A549 (cell line): ENCODE measurements around the gene RGS6.

Experiments
- ATOH8 ChIP-seq: fragments of 250-450 bp; sonication (Bioruptor Pico); IDR thresholded peaks from 2 replicates; pipeline ENCODE4 v1.5.0; 2020; ENCODE audit warnings: low read depth, mild to moderate bottlenecking, moderate library complexity
- CTCF ChIP-seq: fragments of >200 bp; sonication (Bioruptor Twin); formaldehyde crosslinking; IDR thresholded peaks from 3 replicates; pipeline ENCODE4 v1.5.1; 2016
- JUN ChIP-seq, 2 experiments: fragments of >200 bp; sonication (Bioruptor Twin); formaldehyde crosslinking; IDR thresholded peaks; 2 replicates in 1 of 2; 3 replicates in 1 of 2; pipeline ENCODE4 v1.6.1; 2016 to 2017

DNA sequence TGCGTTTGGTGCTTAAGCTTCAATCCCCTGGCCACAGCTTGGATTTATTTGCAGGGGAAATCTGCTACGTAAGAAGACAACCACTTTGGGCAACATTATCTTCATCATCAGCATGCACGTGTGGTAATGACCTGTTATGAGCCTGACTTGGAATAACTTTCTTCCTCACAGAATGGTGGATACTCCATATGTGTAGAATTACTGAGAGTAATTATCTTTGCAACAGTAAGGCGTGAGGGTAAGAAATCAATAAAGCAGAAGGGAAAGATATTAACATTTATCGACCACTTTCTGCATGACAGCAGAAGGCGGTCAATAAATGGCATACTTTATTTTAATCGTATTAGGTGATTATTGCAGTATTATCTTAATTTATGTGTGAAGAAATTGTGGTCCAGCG is 152.7 kb downstream of the RGS6 start:
- TF ChIP-seq JUN (IDR thresholded peaks at IDR 0.05) (no peak), CTCF (no peak), ATOH8 (CRISPR knock-in tag) (no peak)
